SK-N-SH (cell line): ENCODE measurements around the gene AKT1.

Experiments used
- EP300 ChIP-seq, 2 experiments: IDR thresholded peaks; 2 replicates each; pipeline versions ENCODE4 v1.4.0 to v1.6.1; 2012; ENCODE audit warnings: borderline replicate concordance in 1 of 2, low read depth in 1 of 2, low read length in 1 of 2
- EZH2phosphoT487 ChIP-seq: fragments of 200-600 bp; sonication (generic); IDR thresholded peaks from 2 replicates; pipeline ENCODE4 v1.6.1; 2017; ENCODE audit warnings: low read depth, mixed run types, mild to moderate bottlenecking, antibody characterized with exemption, moderate library complexity, borderline replicate concordance
- IRF3 ChIP-seq: fragments of 150-350 bp; IDR thresholded peaks from 2 replicates; pipeline ENCODE4 v1.6.1; 2016; ENCODE audit warnings: mild to moderate bottlenecking, low read depth, low read length
- POLR2AphosphoS5 ChIP-seq: IDR thresholded peaks from 2 replicates; pipeline ENCODE4 v1.6.1; 2012; ENCODE audit warnings: low read depth, low read length
- RAD21 ChIP-seq: IDR thresholded peaks from 2 replicates; pipeline ENCODE4 v1.6.1; 2012; ENCODE audit warnings: mild to moderate bottlenecking, low read length
- REST ChIP-seq: IDR thresholded peaks from 2 replicates; pipeline ENCODE4 v1.6.1; 2012; ENCODE audit warnings: mild to moderate bottlenecking, low read depth, low read length, moderate library complexity
- RFX5 ChIP-seq: IDR thresholded peaks from 2 replicates; pipeline ENCODE4 v1.6.1; 2012; ENCODE audit warnings: mild to moderate bottlenecking, improper control_type of control experiment, low read length
- RXRA ChIP-seq: IDR thresholded peaks from 2 replicates; pipeline ENCODE4 v1.4.0; 2012; ENCODE audit warnings: low read depth, mild to moderate bottlenecking, borderline replicate concordance
- SIN3A ChIP-seq: IDR thresholded peaks from 2 replicates; pipeline ENCODE4 v1.6.1; 2012; ENCODE audit warnings: low read depth, mild to moderate bottlenecking, low read length, moderate library complexity, borderline replicate concordance
- TAF1 ChIP-seq: IDR thresholded peaks from 2 replicates; pipeline ENCODE4 v1.6.1; 2012; ENCODE audit warnings: low read depth, mild to moderate bottlenecking, low read length, moderate library complexity, borderline replicate concordance
- TF ChIP-seq, protein P1 (sequence below): IDR thresholded peaks from 2 replicates; pipeline ENCODE4 v1.4.0; 2012; ENCODE audit warnings: low read depth, borderline replicate concordance
- TF ChIP-seq, protein P2 (sequence below): fragments of 200-600 bp; sonication (generic); IDR thresholded peaks from 2 replicates; pipeline ENCODE4 v1.6.1; 2017; ENCODE audit warnings: antibody characterized with exemption, mild to moderate bottlenecking, moderate library complexity

DNA sequence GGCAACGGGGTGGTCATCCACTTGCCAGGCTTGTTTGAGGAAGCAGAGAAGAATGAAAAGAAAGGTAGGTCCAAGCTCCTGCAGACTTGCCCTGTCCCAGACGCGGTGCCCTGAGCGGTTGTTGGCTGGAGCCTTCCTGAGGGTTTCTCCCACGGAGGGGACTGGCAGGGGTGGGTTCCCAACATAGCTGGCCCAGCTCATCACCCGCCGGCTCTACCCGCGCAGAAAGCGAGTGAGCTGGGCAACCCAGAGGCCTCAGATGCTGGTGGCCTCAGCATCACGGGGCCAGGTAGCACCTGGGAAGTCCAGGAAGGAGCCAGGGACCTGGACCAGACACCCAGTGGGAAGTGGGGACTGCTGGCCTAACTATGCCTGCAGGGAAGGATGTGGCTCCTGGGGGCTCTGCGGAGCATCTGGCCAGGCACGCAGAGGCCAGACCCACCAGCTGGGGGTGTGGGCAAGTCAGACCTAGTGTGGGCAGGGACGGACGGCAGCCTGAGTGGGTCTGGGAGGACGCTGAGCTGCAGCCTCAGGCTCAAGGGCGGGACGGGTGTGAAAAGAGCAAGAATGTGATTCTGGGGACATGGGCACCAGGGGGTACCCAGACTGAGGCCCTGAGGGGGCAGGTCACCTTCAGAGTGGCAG, 57.1 kb downstream of the AKT1 start:
- TF ChIP-seq RAD21 (no peak), TAF1 (no peak), REST (no peak), SIN3A (no peak), EZH2phosphoT487 (no peak), POLR2AphosphoS5 (no peak), EP300 (IDR thresholded peaks at IDR 0.05; ENCODE audit: borderline replicate concordance in 1 of 2, low read depth in 1 of 2, low read length in 1 of 2) (no peak), IRF3 (no peak), RFX5 (no peak), RXRA (no peak)
- TF ChIP-seq, protein P1, sequence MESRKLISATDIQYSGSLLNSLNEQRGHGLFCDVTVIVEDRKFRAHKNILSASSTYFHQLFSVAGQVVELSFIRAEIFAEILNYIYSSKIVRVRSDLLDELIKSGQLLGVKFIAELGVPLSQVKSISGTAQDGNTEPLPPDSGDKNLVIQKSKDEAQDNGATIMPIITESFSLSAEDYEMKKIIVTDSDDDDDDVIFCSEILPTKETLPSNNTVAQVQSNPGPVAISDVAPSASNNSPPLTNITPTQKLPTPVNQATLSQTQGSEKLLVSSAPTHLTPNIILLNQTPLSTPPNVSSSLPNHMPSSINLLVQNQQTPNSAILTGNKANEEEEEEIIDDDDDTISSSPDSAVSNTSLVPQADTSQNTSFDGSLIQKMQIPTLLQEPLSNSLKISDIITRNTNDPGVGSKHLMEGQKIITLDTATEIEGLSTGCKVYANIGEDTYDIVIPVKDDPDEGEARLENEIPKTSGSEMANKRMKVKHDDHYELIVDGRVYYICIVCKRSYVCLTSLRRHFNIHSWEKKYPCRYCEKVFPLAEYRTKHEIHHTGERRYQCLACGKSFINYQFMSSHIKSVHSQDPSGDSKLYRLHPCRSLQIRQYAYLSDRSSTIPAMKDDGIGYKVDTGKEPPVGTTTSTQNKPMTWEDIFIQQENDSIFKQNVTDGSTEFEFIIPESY, result no peak
- TF ChIP-seq, protein P2, sequence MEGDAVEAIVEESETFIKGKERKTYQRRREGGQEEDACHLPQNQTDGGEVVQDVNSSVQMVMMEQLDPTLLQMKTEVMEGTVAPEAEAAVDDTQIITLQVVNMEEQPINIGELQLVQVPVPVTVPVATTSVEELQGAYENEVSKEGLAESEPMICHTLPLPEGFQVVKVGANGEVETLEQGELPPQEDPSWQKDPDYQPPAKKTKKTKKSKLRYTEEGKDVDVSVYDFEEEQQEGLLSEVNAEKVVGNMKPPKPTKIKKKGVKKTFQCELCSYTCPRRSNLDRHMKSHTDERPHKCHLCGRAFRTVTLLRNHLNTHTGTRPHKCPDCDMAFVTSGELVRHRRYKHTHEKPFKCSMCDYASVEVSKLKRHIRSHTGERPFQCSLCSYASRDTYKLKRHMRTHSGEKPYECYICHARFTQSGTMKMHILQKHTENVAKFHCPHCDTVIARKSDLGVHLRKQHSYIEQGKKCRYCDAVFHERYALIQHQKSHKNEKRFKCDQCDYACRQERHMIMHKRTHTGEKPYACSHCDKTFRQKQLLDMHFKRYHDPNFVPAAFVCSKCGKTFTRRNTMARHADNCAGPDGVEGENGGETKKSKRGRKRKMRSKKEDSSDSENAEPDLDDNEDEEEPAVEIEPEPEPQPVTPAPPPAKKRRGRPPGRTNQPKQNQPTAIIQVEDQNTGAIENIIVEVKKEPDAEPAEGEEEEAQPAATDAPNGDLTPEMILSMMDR, result no peak
